Hippocampal formation (tissue), 2 donors: ENCODE measurements around the gene ENSA.
"Not testable (repeated sequence)": the region's sequence is repeated elsewhere in the genome, so short reads cannot be mapped to it uniquely, and the experiment has no call there.

Experiments used
- DNase-seq, 2 donors: peaks; one replicate each; lab custom pipeline; 2025; lab: John Stamatoyannopoulos, UW

ENSA gene

GRCh38 chr1:150580966-150581365 is 48.4 kb downstream of the ENSA start:
- DNase-seq, result not testable (repeated sequence)

DNA sequence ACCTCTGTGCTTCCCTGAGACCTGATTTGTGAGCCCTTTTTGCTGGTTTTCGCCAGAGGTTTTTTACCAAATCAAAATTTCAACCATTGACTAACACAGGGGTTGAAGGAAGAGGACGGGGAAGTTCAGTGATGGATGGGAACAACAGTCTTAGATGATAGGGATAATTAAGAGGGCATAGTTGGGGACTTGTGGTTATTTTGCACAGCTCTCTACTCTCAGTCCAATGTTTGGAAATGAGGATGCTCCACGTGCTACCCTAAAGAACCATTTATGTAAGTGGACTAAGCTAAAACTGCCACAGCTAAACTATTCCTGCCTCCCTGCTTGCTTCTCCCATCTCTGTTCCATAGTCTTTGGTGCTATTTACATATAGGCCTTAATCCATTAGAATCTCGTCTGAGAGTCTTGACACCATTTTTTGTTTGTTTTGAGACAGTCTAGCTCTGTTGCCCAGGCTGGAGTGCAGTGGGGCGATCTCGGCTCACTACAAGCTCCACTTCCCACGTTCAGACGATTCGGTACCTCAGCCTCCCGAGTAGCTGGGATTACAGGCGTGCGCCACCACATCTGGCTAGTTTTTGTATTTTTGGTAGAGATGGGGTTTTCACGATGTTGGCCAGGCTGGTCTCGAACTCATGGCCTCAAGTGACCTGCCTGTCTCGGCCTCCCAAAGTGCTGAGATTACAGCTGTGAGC is 49.3 kb downstream of the ENSA start:
- no peak for DNase-seq

GRCh38 chr1:150579110-150579944 is 50.1 kb downstream of the ENSA start, which contains the start of gene MCL1:
TSS of gene MCL1 (minus strand) at chr1:150579610. CDS start at chr1:150579530, 80 bp downstream.
- peak; percentile 83 to 98 for DNase-seq

GRCh38 chr1:150578272-150579109 is 50.9 kb downstream of the ENSA start:
- DNase-seq, result peak in 1 of 2 donors; percentile 49

GRCh38 chr1:150577557-150578271 is 51.7 kb downstream of the ENSA start:
- DNase-seq, result no peak

DNA sequence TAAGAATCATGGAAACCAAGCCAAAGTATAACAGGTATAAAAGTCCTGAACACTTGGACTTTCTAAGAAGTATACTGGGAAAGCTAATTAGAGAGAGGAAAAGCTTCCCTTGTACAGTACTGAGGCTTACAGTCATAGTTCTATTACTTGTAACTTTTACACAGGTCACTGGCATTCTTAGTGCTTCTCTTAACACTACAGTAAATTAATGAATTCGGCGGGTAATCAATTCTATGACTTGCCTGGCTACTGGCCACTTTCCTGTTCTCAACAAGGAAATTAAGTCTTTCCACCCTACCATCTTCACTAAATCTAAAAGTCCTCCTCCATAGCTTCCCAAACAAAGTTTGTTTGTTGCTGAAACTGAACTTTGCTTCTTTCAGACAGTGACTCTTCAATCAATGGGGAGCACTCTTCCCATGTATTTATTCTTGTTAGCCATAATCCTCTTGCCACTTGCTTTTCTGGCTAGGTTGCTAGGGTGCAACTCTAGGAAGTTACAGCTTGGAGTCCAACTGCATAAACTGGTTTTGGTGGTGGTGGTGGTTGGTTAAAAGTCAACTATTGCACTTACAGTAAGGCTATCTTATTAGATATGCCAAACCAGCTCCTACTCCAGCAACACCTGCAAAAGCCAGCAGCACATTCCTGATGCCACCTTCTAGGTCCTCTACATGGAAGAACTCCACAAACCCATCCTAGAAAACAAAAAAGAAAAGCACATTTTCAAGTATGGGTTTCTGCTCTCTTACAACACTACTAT is 52.4 kb downstream of the ENSA start:
- no peak for DNase-seq

- DNase-seq, result no peak
Observed at GRCh38 chr1:150576367-150576711, 53.1 kb downstream of the ENSA start.

GRCh38 chr1:150575518-150576366 is 53.7 kb downstream of the ENSA start:
- no peak for DNase-seq

DNA sequence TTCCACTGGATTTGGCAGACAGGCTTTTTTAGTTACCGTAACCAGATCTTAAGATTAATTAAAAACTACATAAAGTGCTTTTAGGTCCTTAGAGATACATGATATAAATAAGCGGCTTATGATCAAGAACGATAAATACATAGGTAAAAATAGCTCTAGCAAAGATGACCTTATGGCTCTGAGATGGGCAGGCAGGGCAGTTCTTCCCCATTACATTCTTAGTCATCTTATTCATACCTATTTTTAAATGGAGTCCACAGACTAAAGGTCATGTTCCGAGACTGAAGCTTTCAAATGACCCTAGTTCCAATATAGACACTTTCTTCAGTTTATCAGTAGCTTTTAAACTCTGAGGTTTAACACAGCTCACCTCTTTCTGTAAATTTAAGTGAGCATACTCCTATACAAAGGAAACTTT is 54.3 kb downstream of the ENSA start:
- no peak for DNase-seq

GRCh38 chr1:150574260-150575071 is 54.9 kb downstream of the ENSA start:
- DNase-seq, result no peak

GRCh38 chr1:150573648-150574071 is 55.8 kb downstream of the ENSA start:
- not testable (repeated sequence) for DNase-seq

GRCh38 chr1:150572918-150573647 is 56.3 kb downstream of the ENSA start:
- DNase-seq, result no peak
